Dedifferentiated amniotic fluid mesenchymal stem cell (primary cell): ENCODE data around the gene RUFY2.

Experiments
- DNase-seq: peaks from one replicate; pipeline ENCODE4 v3.0.0-alpha.2; 2016; ENCODE audit errors: extremely low spot score

RUFY2 gene

DNA sequence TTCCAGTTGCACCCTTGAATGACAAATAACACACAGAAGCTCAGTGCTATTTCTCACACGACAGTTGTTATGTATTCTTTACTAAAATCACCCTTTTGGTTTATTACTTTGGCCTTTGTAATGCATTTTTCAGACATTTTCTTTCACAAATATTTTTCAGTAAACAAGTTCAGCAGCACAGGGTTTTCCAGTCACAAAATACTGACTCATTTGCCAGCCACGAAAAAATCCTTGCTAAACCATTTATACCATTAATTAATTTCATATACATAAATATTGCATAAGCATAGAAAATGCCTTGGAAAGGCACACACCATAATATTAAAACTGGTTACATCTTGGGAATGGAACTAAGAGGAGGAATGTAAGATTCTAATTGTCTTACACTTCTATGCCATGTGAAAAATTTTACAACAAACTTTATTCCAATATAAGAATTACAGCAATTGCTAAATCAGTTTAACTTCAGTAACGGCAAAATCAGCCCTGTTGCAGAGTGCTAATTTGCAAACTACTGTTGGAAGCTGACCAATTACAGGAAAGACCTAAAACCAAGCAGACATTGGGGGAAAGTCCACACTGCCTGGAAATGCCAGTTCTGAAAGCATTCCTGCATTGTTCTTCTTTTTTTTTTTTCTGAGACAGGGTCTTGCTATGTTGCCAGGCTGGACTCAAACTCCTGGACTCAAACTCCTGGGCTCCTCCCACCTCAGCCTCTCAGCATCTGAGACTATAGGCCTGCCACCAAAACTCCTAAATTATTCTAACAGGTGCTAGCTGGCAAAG is 42.8 kb downstream of the RUFY2 start:
- no peak for DNase-seq

DNA sequence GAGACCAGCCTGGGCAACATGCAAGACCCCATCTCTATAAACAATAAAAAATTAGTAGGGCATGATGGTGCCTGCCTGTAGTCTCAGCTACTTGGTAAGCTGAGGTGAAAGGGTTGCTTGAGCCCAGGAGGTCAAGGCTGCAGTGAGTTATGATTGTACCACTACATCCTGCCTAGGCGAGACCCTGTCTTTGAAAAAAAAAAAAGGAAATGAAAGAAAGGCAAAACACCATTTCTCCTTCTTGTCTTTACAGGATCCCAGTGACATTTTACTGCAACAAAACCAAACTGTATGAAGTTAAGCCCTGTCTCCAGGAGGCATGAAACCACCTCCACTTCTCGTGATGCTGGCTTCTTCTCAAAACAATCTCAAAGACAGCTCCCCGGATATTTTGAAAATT is 44.5 kb downstream of the RUFY2 start:
- no peak for DNase-seq

DNA sequence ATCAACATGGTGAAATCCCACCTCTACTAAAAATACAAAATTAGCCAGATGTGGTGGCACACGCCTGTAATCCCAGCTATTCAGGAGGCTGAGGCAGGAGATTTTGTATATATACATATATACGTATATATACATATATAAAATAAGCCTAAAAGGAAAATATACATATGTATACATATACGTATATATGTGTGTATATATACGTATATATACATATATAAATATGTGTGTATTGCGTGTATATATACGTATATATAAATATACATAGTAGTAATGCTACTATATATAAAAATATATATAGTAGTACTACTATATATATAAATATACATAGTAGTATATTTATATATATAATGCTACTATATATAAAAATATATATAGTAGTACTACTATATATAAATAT is 47.9 kb downstream of the RUFY2 start:
- DNase-seq = no peak

DNA sequence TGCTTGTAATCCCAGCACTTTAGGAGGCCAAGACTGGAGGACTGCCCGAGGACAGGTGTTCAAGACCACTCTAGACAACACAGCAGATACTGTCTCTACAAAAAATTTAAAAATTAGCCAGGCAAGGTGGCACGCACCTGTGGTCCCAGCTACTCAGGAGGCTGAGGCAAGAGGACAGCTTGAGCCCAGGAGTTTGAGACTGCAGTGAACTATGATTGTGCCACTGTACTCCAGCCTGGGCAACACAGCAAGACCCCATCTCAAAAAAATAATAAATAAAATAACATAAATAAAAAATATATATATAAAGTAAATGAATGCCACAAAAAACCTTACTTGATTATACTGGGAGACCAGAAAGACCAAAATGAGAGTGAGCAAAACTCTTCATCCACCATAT is 53.5 kb downstream of the RUFY2 start:
- no peak for DNase-seq

DNA sequence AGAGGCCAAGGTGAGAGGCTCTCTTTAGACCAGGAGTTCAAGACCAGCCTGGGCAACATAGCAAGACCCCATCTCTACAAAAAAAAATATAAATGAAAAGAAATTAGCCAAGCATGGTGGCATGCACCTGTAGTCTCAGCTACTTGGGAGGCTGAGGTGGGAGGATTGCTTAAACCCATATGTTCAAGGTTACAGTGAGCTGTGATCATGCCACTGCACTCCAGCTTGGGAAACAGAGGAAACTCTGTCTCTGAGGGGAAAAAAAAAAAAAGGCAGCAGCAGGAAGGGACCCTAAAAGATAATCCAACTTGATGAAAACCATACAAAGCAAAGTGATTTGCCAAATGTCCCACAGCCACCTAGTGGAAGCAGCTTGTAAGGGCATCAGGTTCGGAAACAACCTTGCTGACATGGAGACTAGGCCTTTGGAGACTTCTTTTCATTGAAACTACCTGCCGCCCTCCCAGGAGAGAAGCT is 58.8 kb downstream of the RUFY2 start:
- peak; percentile 33 for DNase-seq

DNA sequence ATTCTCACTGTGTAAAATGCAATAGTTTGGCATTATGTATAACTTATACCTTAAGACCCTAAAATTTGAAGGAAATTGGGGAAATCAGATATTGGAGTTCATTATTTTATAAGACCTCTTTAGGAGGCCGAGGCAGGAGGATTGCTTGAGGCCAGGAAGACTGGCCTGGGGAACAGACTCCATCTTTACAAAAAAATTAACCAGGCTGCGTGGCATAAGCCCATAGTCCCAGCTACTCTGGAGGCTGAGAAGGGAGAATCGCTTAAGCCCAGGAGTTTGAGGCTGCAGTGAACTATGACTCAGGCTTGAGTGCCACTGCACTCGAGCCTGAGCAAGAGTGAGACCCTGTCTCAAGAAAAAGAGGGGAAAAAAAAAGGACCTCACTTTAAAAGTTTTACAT is 60.3 kb downstream of the RUFY2 start:
- DNase-seq = no peak

DNA sequence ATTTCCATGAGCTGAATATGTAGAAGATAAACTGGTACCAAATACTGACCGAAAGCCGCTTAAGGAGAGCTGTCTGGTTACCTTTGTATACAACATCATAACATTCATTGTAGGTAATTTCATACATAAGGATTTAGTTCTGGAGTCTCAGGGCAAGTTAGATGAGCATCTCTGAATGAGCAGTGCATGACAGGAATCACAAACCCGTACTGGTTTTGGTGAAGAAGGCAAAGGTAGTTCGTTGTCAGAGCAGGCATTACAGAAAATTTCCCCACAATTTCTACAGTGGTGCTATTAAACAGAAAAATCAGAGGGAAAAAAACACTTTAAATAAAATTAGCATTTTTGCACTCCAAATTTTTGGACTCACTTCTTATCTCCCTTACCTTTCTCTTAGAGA is 61.5 kb downstream of the RUFY2 start:
- DNase-seq = no peak

DNA sequence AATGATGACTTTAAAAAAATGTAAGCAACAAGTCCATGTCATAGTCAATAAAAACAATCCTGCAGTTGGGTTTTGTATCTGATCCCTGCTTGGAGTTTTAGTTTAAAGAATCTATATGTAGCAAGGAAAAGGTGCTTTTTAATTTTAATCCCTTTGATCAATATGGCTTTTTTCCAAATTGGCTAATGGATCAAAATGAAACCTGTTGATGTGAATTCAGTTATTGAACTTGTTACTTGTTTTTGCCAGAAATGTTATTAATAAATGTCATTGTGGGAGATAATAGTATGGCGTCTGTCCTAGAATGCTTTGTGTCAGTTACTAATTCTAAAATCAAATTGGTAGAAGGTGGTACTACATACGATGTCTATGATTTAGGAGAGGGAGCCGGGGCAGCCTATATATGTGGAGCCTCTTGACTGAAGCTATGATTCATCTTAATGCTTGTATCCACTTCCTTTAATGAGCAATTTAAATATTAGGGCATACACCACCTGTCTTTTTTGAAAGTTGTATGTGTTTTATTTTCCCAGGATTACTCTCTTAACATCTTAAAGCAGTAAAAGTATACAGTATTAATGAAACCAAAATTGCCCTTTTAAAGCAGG is 64.1 kb downstream of the RUFY2 start:
- DNase-seq = no peak

DNA sequence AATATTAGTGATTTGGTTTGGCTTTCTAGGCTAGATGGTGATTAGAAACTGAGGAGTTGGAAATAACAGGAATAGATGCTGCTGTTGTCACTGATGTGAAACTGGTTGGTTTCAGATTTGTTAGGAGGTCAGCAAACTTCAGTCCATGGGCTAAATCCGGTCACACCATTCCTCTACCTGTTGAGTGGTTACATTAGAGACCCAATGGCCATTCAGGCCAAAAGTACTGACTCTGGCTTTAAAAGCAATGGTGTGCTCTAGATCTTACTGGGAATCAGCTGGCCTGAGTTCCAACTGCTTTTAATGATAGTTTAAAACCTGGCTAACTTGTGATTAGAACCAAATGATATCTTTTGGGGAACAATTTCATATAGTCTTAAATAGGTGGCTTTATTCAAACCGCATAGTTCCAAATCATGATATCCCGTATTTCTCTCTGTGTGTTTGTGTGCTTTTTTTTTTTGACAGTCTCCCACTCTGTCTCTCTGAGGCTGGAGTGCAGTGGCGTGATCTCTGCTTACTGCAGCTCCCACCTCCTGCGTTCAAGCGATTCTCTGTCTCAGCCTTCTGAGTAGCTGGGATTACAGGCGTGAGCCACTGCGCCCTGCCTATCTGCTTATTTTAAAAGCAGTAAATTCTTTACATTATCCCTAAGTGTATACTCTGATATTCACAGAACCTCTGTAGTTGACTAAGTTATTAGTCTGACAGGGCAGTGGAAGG is 66.6 kb downstream of the RUFY2 start:
- no peak for DNase-seq

DNA sequence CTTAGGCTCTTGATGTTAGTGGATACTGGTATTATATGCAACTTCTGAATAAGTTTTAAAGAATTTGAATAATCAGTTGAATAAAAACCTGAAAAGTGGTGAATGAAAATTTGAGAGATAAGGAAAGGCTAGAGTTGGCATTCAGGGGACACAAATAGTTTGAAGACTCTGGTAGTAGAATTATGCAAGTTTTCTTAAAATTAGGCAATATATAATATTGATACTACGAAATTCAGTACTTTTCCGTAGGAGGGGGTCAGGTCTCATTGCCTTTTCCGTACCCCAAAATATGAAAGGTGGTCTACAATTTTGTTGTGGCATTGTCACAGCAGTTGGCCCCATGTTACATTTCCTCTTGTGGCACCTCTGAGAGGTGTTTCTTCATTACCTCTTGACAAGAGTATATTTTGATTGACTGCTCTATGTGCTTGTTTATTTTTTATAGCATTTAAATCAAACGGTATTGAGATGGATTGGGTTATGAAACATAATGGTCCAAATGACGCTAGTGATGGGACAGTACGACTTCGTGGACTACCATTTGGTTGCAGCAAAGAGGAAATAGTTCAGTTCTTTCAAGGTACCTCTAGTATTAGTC is 70.2 kb downstream of the RUFY2 start:
- no peak for DNase-seq

DNA sequence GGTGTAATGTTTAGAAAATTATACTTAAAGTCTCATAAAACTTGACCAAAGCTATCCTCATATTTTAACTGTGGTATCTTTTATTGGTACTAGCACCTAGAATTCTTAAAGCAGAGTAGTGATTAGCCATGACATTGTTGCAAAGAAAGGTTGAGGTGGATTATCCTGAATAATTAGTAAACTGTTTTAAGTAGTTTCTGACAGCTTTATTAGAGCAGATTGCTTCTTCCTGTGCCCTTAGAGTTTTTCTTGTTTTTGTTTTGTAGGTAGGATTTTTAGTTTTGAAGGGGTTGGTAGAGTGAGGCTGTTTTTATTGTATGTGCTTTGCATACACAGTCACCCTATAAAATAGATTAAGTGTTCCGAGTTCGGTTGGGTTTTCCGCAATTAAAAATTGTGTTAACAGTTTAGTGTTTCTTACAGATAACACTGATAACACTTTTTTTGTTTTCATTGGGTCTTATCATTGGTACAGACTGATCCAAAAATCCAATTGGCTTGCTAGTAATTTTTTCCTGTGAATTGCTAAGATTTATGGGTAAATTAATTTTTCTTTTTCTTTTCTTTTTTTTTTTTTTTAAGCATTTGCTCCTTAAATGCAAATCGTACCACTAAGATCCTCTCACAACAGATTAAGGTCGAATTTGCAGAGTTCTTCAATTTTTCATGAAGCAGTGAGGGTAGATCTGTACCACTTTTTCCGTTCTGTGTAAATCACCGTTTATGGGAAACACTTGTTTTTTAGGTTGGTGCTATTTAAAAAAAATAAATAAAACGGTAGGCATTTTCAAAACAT is 72.2 kb downstream of the RUFY2 start:
- no peak for DNase-seq

DNA sequence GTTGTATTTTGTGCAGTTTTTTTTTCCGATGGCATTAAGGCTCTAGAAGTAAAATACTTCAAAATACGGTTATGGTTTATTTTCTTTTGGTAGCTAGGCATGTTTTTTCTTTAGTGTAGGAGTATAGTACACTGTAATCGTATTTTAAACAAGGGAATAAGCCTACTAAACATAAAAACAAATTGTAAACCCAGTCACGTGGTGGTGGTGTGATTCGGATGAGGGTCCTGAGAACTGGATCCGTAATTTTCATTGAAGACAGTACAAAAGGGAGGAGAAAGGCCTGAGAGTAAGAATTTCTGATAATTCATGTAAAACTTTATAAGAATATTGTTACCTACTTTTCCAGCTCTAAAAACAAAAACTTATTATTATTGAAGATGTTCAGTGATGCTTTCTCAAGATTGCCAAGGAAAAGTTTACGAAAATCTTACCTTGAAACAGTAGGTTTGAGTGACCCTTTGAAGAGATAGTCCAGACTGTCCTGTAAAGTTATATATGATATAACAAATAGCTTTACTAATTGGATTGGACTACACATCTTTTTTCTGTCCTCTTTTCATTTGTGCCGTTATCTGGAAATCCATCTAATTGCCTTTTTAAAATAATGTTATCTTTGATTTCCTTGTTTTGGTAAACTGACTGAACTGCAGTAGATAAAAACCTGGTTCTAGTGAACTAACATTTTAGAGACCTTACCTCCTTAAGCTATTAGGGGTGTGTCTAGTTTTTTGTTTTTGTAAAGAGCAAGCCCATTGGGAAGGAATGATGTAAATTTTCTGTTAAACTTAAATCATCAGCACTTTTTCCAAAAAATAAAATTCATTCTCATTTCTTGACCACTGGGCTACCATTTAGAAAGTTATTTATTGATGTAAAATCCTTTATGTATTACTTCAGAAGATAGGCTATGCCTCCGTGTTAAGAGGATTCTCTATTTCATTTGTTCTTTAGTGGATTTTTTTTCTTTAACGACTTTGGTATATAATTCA is 73.3 kb downstream of the RUFY2 start:
- DNase-seq = no peak

DNA sequence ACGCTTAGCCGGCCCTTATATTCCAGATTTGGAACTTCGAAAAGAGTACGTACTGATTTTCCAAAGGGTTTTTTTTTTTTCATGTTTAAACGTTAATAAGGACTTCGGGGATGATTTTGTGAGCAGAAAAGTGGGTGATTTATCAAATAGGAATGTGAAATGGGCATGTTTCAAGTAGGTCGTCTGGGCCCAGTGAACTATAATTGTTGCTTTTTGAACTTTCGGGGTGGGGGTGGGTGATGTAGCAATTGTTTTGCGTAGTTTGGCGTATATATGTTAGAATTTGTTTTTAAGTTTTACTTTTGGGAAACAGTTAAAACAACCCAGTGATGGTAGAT is 74.0 kb downstream of the RUFY2 start:
- DNase-seq = peak; percentile 45

DNA sequence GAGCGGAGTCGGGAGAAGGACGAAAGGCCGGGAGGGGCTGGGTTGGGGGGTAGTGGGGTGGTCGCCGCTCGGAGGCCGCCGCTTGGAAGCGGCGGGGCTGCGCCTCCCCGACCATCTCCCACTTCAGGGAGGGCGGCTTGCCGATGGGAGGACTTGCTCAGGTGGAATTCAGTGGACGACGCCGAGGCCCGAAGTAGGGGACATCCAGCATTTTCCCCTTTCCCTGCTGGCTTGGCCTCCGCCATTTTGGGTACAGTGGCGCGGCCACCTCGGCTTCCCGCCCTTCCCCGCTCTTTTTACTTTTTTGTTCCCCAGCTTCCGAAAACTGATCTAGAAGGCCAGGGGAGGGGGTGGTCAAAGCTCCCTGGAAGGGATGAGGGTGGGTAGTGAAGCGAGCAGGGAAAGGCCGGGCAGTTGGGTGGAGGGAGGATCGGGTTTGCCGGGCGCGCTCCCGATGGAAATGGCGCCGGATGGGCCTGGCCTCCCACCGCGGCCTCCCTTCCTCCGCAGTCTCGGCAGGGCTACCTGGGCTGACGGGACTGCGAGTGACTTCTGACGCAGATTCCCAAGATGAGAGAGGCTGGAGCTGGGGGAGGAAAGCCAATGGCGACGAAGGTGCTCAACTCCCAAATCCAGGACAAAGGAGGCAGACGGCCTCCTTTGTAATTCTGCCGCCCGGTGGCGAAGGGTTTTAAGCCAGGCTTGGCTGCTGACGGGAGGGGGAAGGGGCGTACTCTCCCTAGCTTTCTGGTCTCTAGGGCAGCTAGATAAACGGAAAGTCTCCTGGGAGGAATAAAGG is 74.6 kb downstream of the RUFY2 start, which contains the start of gene PBLD:
Gene PBLD (minus strand): TSS at position 670 of the 799 bp plus-strand sequence. CDS start 26,084 bp downstream, outside the sequence.
- DNase-seq = peak; percentile 55

DNA sequence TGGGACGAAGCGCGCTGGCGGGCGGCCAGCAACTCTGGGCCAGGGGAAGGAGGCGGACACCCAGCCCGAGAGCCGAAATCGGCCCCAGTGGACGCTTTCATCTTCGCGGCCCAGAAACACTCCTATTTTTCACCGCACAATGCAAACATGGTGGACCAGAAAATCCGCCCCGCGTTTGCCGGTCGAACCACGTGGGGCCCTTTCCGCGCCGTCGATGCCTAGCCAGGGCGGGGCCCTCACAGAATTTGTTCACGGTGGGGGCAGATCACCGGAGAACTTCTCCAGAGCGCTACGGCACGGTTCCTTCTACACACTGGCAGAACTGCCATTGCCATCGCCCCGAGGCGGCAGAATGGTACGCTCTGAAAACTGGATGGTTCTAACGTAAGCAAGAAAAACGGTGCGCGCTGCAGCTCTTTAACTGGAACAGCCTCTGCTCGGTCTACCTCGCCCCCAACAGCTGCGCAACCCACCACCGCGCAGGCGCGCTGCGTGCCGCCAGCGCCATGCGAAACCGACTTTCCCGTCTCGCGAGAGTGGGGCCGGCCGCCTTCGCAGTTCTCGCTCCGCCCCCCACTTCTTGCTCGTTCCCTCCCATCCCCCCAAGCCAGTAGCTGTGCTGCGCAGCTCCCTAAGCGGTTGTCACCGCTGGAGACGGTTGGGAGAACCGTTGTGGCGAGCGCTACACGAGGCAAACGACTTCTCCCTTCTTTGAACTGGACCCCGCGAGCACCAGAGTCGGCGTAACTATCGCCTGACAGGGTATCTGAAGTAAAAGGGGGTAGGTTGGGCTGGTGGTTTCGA is 75.4 kb downstream of the RUFY2 start, which contains the start of gene HNRNPH3:
Gene HNRNPH3 (plus strand): TSS at position 610 of the 804 bp plus-strand sequence. CDS start 5,158 bp downstream, outside the sequence.
- peak; percentile 96 for DNase-seq

DNA sequence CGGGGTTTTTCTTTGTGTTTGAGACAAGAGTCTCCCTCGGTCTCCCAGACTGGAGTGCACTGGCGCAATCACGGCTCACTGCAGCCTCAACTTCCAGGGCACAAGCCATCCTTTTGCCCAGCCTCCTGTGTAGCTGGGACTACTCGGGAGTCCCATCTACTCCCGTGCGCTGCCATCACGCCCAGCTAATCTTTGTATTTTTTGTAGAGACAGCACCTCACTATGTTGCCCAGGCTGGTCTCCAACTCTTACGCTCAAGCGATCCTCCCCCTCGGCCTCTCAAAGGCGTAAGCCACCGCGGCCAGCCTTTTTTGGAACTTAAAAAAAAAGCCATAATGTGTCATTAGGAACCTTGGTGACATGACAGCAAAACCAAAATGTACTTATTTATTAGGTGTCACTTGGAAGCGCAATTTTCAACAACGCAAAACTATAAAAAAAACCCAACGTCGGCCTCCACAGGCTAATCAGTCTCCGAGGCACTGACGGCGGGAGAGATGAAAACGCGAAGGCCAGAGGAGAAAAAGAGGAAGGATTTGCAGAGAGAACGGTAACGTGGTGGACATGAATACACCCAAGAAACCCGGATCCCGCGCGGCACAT is 76.1 kb downstream of the RUFY2 start:
- no peak for DNase-seq

DNA sequence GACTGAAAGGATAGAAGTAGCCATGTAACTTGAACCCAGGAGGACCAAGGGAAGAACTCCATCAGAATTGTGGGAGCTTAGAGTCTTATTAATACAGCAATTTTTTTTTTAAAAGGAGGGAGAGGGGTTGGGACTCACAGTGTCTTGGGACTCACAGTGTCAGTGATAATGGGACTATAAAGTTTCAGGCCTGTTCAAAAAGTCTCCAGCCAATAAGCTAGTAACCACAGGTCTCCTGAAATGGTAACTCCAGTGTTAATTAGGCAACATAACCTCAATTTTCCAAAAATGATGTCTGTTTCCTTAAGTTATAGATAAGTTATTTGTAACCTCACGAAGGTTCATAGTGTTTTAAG is 77.6 kb downstream of the RUFY2 start:
- no peak for DNase-seq
